ENCODE data around the gene PAPPA2. TPM values are rescaled to one million over a fixed set of nuclear protein-coding genes. Genes with fewer than 3 reads are reported as not detected.
"Not testable (repeated sequence)": the region's sequence is repeated elsewhere in the genome, so short reads cannot be mapped to it uniquely, and the experiment has no call there.

PAPPA2 gene, protein sequence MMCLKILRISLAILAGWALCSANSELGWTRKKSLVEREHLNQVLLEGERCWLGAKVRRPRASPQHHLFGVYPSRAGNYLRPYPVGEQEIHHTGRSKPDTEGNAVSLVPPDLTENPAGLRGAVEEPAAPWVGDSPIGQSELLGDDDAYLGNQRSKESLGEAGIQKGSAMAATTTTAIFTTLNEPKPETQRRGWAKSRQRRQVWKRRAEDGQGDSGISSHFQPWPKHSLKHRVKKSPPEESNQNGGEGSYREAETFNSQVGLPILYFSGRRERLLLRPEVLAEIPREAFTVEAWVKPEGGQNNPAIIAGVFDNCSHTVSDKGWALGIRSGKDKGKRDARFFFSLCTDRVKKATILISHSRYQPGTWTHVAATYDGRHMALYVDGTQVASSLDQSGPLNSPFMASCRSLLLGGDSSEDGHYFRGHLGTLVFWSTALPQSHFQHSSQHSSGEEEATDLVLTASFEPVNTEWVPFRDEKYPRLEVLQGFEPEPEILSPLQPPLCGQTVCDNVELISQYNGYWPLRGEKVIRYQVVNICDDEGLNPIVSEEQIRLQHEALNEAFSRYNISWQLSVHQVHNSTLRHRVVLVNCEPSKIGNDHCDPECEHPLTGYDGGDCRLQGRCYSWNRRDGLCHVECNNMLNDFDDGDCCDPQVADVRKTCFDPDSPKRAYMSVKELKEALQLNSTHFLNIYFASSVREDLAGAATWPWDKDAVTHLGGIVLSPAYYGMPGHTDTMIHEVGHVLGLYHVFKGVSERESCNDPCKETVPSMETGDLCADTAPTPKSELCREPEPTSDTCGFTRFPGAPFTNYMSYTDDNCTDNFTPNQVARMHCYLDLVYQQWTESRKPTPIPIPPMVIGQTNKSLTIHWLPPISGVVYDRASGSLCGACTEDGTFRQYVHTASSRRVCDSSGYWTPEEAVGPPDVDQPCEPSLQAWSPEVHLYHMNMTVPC (N-terminal part only)
- total RNA-seq: 1.4 TPM
- long read RNA-seq: 0 reads

DNA sequence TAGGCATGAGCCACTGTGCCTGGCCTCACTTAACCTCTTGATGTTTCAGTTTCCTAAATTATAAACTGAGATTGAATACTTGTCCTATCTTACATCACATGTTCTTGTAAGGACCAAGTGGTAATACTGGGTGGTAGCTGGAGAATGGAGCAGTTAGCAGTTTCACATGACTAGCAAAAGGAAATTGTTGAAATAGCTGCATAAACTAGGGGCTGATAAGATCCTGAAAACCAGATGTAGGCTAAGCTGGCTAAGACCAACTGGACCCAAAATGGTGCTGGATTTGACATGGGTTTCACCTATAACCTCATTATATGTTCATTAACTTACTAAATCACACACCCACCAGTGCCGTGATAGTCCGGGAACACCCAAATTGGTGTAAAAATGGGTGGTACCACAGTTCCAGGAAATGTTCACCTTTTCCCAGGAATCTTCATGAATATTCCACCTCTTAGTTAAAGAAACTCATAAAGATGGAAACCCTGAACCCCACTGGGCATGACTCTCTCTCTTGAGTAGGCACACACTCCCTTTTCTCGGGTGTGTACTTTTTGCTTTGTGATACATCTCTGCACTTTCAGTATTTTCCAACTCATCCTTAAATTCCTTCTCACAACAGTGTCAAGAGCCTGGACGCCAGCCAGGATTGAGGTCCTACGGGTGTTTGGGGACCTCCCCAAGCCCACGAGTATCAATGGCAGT is at the start of gene PAPPA2:
TSS of gene PAPPA2 (plus strand) at position 502 of the 705 bp plus-strand sequence. CDS start 93,148 bp downstream, outside the sequence.
- intact Hi-C loops (cut with DNase I): no loop called here
- DNase-seq (ENCODE audit: low spot score): no peak

DNA sequence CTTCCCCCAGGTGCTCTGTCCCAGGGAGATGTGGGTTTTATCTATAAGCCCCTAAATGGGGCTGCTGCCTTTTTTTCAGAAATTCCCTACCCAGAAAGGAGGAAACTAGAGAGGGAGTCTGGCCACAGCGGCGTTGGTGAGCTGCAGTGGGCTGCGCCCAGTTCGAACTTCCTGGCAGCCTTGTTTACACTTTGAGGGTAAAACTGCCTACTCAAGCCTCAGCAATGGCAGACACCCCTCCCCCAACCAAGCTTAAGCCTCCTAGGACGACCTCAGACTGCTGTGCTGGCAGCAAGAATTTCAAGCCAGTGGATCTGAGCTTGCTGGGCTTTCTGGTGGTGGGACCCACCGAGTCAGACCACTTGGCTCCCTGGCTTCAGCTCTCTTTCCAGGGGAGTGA is 46.2 kb upstream of the PAPPA2 start:
- no peak for DNase-seq (ENCODE audit: low spot score)
- intact Hi-C loops (cut with DNase I): no loop called here

DNA sequence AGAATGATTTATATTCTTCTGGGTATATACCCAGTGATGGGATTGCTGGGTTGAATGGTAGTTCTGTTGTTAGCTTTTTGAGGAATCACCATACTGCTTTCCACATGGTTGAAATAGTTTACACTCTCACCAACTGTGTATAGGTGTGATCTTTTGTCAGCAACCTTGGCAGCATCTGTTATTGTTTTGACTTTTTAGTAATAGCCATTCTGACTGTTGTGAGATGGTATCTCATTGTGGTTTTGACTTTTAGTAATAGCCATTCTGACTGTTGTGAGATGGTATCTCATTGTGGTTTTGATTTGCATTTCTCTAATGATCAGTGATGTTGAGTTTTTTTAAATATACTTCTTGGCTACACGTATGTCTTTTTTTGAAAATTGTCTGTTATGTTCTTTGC is 43.4 kb upstream of the PAPPA2 start:
- DNase-seq (ENCODE audit: low spot score); intact Hi-C loops (cut with DNase I): not testable (repeated sequence)

DNA sequence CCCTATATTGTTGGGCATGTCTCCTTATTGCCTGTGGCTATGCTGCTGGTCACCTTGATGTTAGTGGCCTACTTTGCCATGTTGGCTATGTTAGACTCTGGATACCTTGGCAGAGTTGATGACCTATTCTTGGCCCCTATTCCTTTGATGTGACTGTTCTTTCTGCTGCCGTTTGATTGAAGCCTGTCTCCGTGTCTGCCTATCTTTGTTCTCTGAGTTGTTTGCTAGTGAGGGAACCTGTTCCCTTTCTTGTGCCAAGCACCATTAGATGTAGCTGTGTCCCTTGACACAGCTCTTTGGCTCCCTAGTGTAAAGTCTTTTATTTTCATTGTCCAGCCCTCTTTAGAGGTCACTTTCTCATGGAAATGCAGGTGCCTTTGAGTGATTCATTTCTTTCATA is 28.7 kb upstream of the PAPPA2 start:
- intact Hi-C loops (cut with DNase I): no loop called here
- DNase-seq (ENCODE audit: low spot score): no peak

DNA sequence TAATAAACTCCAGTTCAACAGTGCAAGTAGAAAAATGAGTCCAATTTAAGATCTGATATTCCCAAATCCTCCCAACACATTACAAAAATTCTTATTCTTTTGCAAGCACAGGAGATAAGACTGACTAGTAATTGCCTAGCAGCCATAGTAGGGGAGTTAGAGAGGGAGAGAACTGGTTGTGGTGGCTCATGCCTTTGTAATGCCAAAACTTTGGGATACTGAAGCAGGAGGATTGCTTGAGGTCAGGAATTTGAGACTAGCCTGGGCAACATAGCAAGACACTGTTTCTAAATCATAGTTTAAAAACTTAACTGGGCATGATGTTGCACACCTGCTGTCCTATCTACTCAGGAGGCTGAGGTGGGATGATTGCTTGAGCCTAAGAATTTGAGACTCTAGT is 26.7 kb upstream of the PAPPA2 start:
- intact Hi-C loops (cut with DNase I): no loop called here
- DNase-seq (ENCODE audit: low spot score): no peak

DNA sequence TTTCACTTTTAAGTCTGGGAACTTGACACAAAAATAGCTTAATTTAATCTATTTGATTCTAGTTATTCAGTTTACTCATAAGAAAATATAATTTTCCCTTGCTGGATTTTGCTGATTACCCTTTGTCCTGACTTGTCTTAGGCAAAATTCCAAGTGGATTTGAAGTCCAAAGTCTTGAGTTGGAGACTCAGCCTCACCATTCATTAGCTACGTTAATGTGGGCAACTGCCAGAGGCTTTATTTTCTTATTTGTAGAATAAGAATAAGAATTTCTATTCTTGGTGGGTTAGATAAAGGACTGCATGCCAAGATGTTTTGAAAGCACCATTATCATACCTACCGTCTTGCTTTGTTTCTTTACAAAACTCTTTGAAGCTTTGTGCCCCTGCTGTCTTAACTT is 22.8 kb upstream of the PAPPA2 start:
- no peak for DNase-seq (ENCODE audit: low spot score)
- intact Hi-C loops (cut with DNase I): no loop called here

DNA sequence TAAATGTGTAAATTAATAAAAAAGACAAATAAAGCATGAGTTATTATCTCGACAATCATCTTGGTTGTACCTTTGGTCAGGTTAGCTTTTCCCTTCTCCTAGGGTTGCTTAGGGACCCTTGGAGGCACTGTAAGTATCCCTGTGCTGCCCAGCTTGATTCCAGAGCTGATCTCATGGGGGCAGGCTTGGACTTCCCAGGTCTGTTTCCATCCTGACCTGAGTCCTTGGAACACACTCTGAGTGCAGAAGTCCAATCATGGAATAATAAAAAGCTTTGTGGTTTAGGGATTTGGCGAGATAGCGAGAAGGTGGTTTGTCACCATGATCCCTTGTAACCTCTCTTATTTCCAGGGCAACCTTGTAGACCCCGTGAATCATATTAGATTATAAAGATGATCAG is 18.7 kb upstream of the PAPPA2 start:
- DNase-seq (ENCODE audit: low spot score): no peak

DNA sequence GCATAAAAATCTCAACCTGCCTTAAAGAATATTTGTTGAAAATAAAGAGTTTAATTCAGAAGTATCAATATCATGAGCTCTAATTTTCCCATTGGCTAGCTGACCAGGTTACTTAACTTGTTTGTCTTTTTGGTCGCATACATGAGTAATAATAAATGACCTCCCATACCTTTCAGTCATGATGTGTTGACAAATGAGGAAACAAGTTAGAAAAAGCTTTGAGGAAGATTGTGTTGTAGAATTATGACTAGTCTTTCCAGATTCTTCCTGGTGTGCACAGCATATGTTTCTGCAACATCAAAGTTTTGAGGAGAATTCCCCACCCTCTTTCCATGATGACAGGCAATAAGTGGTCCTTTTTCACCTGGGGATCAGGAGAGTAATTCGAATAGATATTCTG is 17.6 kb upstream of the PAPPA2 start:
- no peak for DNase-seq (ENCODE audit: low spot score)
- intact Hi-C loops (cut with DNase I): no loop called here

More for the DNA sequence above, 18.7 kb upstream of the PAPPA2 start:
- intact Hi-C loops (cut with DNase I): no loop called here

DNA sequence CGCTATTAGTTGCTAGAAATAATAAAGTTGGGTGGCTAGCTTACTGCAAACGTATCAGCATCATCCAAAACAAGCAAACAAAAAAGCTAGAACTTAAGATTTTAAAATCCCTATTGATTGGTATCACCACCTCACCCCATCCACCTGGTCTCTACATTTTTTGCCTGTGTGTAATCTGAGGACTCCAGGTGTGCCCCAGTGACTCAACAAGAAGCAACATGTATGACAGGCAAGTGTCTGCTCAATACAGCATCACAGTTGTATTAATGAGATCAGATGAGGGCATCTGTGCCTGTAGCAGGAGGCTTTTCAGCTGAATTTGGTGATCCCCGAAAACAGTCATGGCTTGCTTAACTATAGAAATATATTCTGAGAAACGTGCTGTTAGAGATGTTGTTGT is 14.6 kb upstream of the PAPPA2 start:
- DNase-seq (ENCODE audit: low spot score): no peak
- intact Hi-C loops (cut with DNase I): no loop called here

DNA sequence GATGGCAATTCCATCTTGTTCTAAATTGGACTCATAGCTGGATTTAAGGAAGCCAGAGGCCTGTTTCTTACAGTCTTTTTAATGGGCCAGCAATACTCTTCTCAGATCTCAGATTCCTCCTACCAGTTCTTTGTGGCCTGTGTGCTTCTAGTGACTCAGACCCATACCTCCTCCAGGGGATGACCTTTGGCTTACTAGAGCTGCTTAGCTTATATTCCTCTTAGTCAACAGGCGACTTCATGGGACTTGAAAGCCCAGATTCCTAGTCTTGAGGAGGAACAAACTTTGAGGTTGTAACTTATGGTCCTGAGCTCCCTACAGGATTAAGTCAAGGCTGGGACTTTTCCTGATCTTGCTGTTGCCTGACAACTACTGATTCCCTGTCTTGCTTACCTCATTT is 12.4 kb upstream of the PAPPA2 start:
- no peak for DNase-seq (ENCODE audit: low spot score)

DNA sequence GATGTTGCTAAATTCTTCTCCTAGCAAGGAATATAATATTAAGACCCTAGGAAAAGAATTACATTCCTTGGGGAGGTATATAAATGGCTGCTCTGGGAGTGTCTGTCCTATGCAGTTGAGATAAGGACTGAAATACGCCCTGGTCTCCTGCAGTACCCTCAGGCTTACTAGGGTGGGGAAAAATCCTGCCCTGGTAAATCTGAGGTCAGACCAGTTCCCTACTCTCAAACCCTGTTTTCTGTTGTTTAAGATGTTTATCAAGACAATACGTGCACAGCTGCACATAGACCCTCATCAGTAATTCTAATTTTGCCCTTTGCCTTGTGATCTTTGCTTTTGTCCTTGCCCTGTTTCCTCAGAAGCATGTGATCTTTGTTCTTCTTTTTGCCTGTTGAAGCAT is 11.2 kb upstream of the PAPPA2 start:
- intact Hi-C loops (cut with DNase I); DNase-seq (ENCODE audit: low spot score): not testable (repeated sequence)

More for the DNA sequence above, 12.4 kb upstream of the PAPPA2 start:
- intact Hi-C loops (cut with DNase I): no loop called here

DNA sequence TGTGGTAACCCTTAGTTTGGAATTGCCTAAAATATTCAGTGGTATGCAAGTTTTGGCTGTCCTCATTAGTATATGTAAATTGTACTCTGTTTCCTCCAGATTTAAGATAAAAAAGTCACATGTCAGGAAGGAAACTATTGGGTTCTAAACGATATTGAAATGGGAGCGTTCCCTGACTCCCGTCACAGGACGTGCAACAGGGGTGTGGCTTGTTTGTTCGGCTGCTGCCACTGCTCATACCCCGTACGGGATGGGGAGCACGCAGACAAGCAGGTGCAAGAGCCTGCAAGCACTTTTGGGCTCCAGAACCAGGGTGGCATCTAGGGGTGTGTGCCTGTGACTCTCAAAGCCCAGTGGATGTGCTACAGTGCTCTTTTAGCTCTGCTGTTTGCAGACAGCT is 6.2 kb upstream of the PAPPA2 start:
- intact Hi-C loops (cut with DNase I): no loop called here
- no peak for DNase-seq (ENCODE audit: low spot score)

DNA sequence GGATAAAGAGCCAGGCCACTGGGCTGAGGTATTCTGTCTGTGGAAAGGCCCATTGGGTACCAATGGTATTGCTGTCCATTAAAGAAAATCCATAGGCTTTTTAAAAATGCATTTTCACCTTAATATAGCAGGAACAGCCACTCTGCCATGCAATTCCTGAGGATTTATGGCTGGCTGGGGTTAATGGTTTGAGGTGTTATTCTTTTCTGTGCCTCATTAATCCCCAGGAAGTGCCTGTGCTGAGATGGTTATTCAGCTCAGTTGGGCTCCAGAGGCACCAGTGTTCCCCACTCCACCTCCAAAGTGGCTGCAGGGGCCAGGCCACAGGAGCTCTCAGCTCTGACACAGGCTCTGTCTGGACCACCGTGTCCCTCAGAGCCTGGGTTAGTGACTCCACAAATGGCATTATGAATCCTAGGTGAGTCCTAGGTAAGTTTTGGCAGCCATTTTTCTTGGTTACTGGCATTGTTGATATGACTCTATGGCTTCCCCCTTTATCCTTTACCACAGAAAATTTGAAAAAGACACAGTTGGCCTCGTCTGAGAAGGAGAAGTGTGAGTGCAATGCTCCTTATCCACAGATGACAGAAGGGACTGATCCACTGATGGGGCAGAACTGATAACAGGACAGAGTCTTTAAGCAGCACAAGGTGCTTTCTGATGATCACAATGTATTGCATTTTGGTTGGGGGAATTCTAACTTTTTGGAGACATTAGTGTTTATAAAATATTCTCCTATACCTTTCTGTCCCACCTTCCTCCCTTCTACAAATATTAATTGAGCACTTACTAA is 2.2 kb upstream of the PAPPA2 start:
- intact Hi-C loops (cut with DNase I): no loop called here
- no peak for DNase-seq (ENCODE audit: low spot score)

DNA sequence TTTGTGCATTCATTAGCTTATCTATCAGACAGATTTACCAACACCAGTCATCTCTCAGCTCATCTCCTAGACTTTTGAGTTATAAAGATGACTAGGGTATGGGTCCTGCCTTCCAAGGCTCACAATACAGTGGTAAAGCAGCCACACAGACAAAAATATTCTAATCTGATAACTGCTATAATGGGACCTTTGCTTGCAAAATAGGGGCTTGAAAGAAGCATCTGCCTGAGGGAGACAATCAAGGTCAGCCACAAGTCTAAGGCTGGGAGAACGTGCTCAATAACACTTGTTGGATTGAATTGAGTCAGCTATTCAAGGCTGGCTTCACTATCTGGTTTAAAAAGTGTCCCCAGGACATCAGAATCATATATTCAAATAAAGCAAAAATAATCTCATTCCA is 1.4 kb upstream of the PAPPA2 start:
- intact Hi-C loops (cut with DNase I): no loop called here
- DNase-seq (ENCODE audit: low spot score): no peak

DNA sequence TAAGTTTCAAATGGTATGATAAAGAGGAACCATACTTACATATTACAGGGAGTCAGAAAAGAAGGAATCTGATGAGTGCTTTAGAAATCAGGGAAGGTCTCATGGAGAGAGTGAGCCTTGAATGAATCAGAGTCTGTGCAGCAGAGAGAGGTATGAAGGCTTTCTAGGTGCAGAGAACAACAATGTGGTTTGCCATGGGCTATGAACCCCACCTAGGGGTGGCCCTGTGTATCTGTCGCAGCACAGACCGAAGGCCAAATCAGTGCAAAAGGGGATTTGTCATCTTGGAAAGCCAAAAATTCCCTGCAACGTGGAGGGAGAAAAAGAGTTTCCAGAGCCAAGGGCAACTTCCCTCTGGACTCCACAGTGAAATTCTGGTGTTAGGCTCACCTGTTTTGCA is 3.5 kb downstream of the PAPPA2 start:
- no peak for DNase-seq (ENCODE audit: low spot score)
- intact Hi-C loops (cut with DNase I): no loop called here

DNA sequence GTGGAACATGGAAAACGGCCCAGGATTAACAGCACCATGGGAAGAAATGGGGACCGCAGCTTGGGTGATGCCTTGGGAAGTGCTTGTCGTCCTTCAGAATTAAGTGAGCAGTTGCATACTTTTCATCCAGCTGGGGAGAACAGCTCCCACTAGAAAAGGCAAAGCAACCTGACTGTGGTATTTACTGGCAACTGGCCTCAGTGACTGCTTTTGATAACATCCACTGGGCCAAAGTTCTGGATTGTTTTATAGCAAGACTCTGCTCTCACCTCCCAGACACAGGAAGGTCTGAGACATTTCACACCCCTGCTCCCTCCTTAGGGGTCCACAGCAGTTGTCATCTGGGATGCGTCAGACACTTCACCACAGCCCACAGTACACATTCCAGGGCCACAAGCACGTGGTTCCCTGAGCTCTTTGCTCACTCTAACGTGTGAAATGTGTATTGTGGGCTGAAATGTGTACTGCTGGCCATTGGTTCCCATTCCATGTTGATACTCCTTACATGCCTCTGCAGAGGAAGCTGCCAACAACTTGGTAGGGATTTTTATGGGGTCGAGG is 6.6 kb downstream of the PAPPA2 start:
- intact Hi-C loops (cut with DNase I): no loop called here
- no peak for DNase-seq (ENCODE audit: low spot score)

DNA sequence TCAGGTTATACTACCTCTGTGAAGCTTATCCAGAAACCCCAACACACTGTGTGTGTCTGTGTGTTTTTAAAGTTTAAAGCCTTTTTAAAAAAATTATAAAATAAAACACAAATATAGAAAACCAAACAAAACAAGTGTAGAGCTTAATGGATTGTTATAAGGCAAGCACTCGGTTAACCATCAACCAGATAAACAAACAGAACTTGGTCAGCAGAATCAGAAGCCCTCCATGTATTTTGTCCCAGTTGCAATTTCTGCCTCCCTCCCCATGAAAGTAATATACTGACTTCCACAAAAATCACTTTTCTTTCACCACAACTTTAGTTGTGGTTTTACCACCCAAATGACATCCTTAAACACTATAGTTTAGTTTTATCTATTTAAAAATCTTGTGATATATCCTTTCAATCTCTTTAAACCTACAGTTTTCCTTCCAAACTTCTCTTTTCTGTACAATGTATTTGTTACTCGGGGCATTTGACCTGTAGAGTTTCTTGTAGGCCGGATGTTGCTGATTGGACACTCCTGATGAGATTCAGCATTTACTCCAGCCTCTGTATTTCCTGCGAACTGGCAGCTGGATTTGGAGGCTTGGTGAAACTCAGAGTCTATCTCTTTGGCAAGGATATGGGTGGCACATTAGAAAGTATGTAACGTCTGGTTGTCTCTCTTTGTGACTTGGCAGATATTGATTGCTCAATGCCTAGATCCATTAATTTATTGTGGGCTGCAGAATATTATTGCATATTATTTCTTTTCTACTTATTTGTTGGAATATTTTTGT is 8.6 kb downstream of the PAPPA2 start:
- DNase-seq (ENCODE audit: low spot score): no peak
- intact Hi-C loops (cut with DNase I): no loop called here

DNA sequence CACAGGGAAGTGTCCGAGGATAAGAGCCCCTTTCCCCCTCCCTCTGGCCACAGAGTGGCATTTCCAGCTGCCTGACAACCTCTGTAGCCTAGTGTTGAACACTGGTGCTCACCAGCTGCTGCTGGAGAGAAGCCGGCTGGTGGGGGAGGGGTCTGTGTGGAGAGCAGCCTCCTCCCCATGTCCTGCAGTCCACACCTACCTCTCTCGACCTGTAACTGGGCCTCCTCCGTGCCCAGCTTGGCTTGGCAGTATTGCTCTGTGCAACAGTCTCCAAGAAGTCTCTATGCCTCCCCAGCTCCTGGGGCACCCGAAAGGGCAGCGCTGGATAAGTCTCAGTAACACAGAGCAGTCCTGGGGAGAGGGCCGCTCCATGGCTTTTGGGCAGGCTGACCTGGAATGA is 17.0 kb downstream of the PAPPA2 start:
- DNase-seq (ENCODE audit: low spot score): no peak
- intact Hi-C loops (cut with DNase I): no loop called here

Measured in cardiac septum (tissue), 1 donor.